IPS-NIHi7 (cell line): ENCODE data around the gene TPI1.

ENCODE experiments used
- DNase-seq: peaks from one replicate; pipeline ENCODE4 v3.0.0; 2012; ENCODE audit warnings: mixed read lengths; ENCODE audit errors: extremely low spot score

The TPI1 gene

GRCh38 chr12:6919588-6919987 lies 52.3 kb downstream of the TPI1 start:
- DNase-seq: no peak
